ENCODE data around the gene SUV39H1. TPM values are rescaled to one million over a fixed set of nuclear protein-coding genes. Genes with fewer than 3 reads are reported as not detected.
A peak's percentile ranks its signal among the peaks of the same experiment; 100 is the strongest.
"Not testable (repeated sequence)": the region's sequence is repeated elsewhere in the genome, so short reads cannot be mapped to it uniquely, and the experiment has no call there.

The SUV39H1 gene, protein sequence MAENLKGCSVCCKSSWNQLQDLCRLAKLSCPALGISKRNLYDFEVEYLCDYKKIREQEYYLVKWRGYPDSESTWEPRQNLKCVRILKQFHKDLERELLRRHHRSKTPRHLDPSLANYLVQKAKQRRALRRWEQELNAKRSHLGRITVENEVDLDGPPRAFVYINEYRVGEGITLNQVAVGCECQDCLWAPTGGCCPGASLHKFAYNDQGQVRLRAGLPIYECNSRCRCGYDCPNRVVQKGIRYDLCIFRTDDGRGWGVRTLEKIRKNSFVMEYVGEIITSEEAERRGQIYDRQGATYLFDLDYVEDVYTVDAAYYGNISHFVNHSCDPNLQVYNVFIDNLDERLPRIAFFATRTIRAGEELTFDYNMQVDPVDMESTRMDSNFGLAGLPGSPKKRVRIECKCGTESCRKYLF
- total RNA-seq (ENCODE audit: low replicate concordance): 9.4 and 13.9 TPM in 2 replicates

GRCh38 chrX:48696301-48696908 lies at the start of gene SUV39H1:
Gene SUV39H1, plus strand, starts transcription at chrX:48696734. Its CDS starts 51 bp downstream, at chrX:48696785.
- Histone ChIP-seq H3F3A (ENCODE audit: low read depth) (peaks cover 27% of the 10 kb centered on the region), H3K4me2 (peak within 1 kb of the TSS; percentile 79), H3K4me3 (peak within 1 kb of the TSS; percentile 80), H3K27ac (peak within 1 kb of the TSS; percentile 98), H3K36me3 (no peaks in the 10 kb centered on the region), H3K9me3 (ENCODE audit: low read depth) (no peaks in the 10 kb centered on the region), H3K27me3 (peaks cover 5% of the 10 kb centered on the region), H4K20me1 (ENCODE audit: low read depth) (no peaks in the 10 kb centered on the region), H2AFZ (replicated peaks) (no peak within 1 kb of the TSS), H3K9ac (peak within 1 kb of the TSS; percentile 89), H3K4me1 (peaks cover 17% of the 10 kb centered on the region), H3K79me2 (ENCODE audit: low read depth) (peaks cover 29% of the 10 kb centered on the region)
- peak; percentile 94 for DNase-seq (ENCODE audit: low spot score)
- Mint-ChIP-seq H3K9me3 (peaks cover 19% of the 10 kb centered on the region), H3K4me3 (peak within 1 kb of the TSS; percentile 94), H3K27me3 (ENCODE audit: insufficient read depth, low read depth) (peaks cover 7% of the 10 kb centered on the region), H3K4me1 (peaks cover 18% of the 10 kb centered on the region), H3K36me3 (peaks cover 3% of the 10 kb centered on the region), H3K27ac (peak within 1 kb of the TSS; percentile 87)
- TF ChIP-seq EZH2 (IDR thresholded peaks at IDR 0.05): no peak
- TF ChIP-seq, protein P1, sequence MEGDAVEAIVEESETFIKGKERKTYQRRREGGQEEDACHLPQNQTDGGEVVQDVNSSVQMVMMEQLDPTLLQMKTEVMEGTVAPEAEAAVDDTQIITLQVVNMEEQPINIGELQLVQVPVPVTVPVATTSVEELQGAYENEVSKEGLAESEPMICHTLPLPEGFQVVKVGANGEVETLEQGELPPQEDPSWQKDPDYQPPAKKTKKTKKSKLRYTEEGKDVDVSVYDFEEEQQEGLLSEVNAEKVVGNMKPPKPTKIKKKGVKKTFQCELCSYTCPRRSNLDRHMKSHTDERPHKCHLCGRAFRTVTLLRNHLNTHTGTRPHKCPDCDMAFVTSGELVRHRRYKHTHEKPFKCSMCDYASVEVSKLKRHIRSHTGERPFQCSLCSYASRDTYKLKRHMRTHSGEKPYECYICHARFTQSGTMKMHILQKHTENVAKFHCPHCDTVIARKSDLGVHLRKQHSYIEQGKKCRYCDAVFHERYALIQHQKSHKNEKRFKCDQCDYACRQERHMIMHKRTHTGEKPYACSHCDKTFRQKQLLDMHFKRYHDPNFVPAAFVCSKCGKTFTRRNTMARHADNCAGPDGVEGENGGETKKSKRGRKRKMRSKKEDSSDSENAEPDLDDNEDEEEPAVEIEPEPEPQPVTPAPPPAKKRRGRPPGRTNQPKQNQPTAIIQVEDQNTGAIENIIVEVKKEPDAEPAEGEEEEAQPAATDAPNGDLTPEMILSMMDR (IDR thresholded peaks at IDR 0.05): no peak
- no peak for TF ChIP-seq EZH2phosphoT487 (IDR thresholded peaks at IDR 0.05)

- Histone ChIP-seq H4K20me1 (ENCODE audit: low read depth) (no peaks in the 10 kb centered on the region), H3K27me3 (peaks cover 9% of the 10 kb centered on the region), H3K79me2 (ENCODE audit: low read depth) (no peaks in the 10 kb centered on the region), H3K9ac (no peak overlapping the region), H3K36me3 (no peaks in the 10 kb centered on the region), H3F3A (ENCODE audit: low read depth) (no peaks in the 10 kb centered on the region), H3K27ac (no peak overlapping the region), H3K4me2 (peak overlapping the region; percentile 36), H3K4me3 (no peak overlapping the region), H3K4me1 (peaks cover 5% of the 10 kb centered on the region), H2AFZ (replicated peaks) (no peak overlapping the region), H3K9me3 (ENCODE audit: low read depth) (no peaks in the 10 kb centered on the region)
- H3K27ac Mint-ChIP-seq: no peak overlapping the region
- no peak overlapping the region for H3K4me3 Mint-ChIP-seq
- no peaks in the 10 kb centered on the region for H3K36me3 Mint-ChIP-seq
- no peaks in the 10 kb centered on the region for H3K27me3 Mint-ChIP-seq (ENCODE audit: insufficient read depth, low read depth)
- peaks cover 2% of the 10 kb centered on the region for H3K4me1 Mint-ChIP-seq
- peak; percentile 54 for DNase-seq (ENCODE audit: low spot score)
- no peak for TF ChIP-seq EZH2 (IDR thresholded peaks at IDR 0.05)
- TF ChIP-seq, protein P1 (IDR thresholded peaks at IDR 0.05): peak; percentile 39
- TF ChIP-seq EZH2phosphoT487 (IDR thresholded peaks at IDR 0.05): no peak
- H3K9me3 Mint-ChIP-seq: peaks cover 4% of the 10 kb centered on the region
Measured at GRCh38 chrX:48648336-48648751, 48.2 kb upstream of the SUV39H1 start.

- peaks cover 9% of the 10 kb centered on the region for H3K27me3 ChIP-seq
- Mint-ChIP-seq H3K27me3 (ENCODE audit: insufficient read depth, low read depth) (peaks cover 4% of the 10 kb centered on the region), H3K36me3 (no peaks in the 10 kb centered on the region), H3K4me1 (peaks cover 2% of the 10 kb centered on the region), H3K27ac (no peak overlapping the region), H3K9me3 (peaks cover 4% of the 10 kb centered on the region), H3K4me3 (no peak overlapping the region)
- H3K9ac ChIP-seq: no peak overlapping the region
- no peaks in the 10 kb centered on the region for H4K20me1 ChIP-seq (ENCODE audit: low read depth)
- no peak overlapping the region for H3K4me2 ChIP-seq
- no peaks in the 10 kb centered on the region for H3F3A ChIP-seq (ENCODE audit: low read depth)
- H3K4me1 ChIP-seq: peaks cover 5% of the 10 kb centered on the region
- H3K79me2 ChIP-seq (ENCODE audit: low read depth): no peaks in the 10 kb centered on the region
- H3K4me3 ChIP-seq: no peak overlapping the region
- TF ChIP-seq EZH2 (IDR thresholded peaks at IDR 0.05) (no peak), EZH2phosphoT487 (IDR thresholded peaks at IDR 0.05) (no peak)
- TF ChIP-seq, protein P1 (IDR thresholded peaks at IDR 0.05): no peak
- H2AFZ ChIP-seq (replicated peaks): no peak overlapping the region
- no peaks in the 10 kb centered on the region for H3K36me3 ChIP-seq
- no peak overlapping the region for H3K27ac ChIP-seq
- no peak for DNase-seq (ENCODE audit: low spot score)
- H3K9me3 ChIP-seq (ENCODE audit: low read depth): no peaks in the 10 kb centered on the region
Measured at GRCh38 chrX:48649102-48649501, 47.4 kb upstream of the SUV39H1 start.

DNA sequence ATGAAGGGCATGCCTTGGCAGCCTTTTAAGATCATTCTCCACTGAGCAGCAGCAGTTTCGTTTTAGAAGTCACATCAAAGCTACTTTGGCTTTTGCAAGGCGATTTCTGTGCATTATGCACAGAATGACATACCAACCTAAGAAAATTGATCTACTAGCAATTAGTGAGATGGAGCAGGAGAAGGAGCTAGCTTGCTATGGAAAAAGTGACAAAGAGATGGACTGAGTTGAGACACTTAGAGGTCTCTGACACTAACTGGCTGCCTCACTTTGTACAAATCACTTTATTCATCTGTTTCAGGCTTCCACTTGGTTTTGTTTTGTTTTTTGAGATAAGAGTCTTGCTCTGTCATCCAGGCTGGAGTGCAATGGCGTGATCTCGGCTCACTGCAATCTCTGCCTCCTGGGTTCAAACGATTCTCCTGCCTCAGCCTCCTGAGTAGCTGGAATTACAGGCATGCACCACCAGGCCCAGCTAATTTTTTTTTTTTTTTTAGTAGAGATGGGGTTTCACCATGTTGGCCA lies 44.4 kb upstream of the SUV39H1 start:
- not testable (repeated sequence) for H3K4me2 ChIP-seq; H3K36me3 Mint-ChIP-seq; H3K27ac Mint-ChIP-seq; H3K27me3 ChIP-seq; H2AFZ ChIP-seq (replicated peaks); H3K4me1 ChIP-seq; H3K4me3 Mint-ChIP-seq; H4K20me1 ChIP-seq (ENCODE audit: low read depth); H3K9ac ChIP-seq; H3K27ac ChIP-seq; DNase-seq (ENCODE audit: low spot score); H3K79me2 ChIP-seq (ENCODE audit: low read depth); H3K27me3 Mint-ChIP-seq (ENCODE audit: insufficient read depth, low read depth); H3K4me1 Mint-ChIP-seq; H3K36me3 ChIP-seq; H3F3A ChIP-seq (ENCODE audit: low read depth); H3K4me3 ChIP-seq; H3K9me3 ChIP-seq (ENCODE audit: low read depth)
- peaks cover 11% of the 10 kb centered on the region for H3K9me3 Mint-ChIP-seq

- not testable (repeated sequence) for H3K4me3 Mint-ChIP-seq, H3K36me3 Mint-ChIP-seq
Measured at GRCh38 chrX:48654746-48655145, 41.8 kb upstream of the SUV39H1 start.

More at GRCh38 chrX:48654746-48655145, 41.8 kb upstream of the SUV39H1 start:
- H3K4me1 ChIP-seq; H3F3A ChIP-seq (ENCODE audit: low read depth); H3K27ac Mint-ChIP-seq; H3K36me3 ChIP-seq; DNase-seq (ENCODE audit: low spot score); H3K27me3 Mint-ChIP-seq (ENCODE audit: insufficient read depth, low read depth); H3K9ac ChIP-seq; H3K4me3 ChIP-seq; H3K9me3 ChIP-seq (ENCODE audit: low read depth); H3K27ac ChIP-seq; H3K4me1 Mint-ChIP-seq; H4K20me1 ChIP-seq (ENCODE audit: low read depth); H3K4me2 ChIP-seq; H3K27me3 ChIP-seq; H3K79me2 ChIP-seq (ENCODE audit: low read depth): not testable (repeated sequence)
- H2AFZ ChIP-seq (replicated peaks): peak overlapping the region; percentile 26
- H3K9me3 Mint-ChIP-seq: peaks cover 16% of the 10 kb centered on the region
